ENCODE data around the gene PRM3.

Gene PRM3, protein sequence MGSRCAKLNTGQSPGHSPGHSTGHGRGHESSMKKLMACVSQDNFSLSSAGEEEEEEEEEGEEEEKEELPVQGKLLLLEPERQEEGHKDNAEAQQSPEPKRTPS

DNA sequence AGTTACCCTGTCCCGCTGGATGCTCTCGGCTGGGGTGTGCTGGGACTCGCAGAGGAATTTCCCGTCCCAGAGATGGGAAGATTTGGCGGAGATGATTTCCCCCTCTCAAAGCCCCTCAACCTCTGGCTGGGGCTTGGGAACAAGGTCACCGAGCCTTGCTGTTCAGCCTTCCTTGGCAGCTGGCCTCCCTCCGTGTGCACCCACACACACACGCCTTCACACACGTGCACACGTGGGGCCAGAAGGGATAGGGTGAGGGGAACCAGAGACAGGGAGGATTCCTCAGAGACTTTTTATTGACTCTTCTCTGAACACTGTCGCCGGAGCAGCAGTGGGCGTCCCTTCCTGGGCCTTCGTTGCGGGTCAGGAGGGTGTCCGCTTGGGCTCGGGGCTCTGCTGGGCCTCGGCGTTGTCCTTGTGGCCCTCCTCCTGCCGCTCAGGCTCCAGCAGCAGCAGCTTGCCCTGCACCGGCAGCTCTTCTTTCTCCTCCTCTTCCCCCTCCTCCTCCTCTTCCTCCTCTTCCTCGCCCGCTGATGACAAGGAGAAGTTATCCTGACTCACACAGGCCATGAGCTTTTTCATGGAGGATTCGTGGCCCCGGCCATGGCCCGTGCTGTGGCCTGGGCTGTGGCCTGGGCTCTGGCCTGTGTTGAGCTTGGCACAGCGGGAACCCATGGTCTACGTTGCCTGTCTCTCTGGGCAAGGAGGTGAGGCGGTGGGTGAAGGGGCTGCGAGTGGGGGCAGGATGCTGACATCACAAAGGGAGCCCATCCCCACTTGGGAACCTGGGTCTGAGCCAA is at the start of gene PRM3:
Gene PRM3, minus strand, starts transcription at position 709 of the 800 bp plus-strand sequence. Its CDS starts 34 bp downstream, at position 675.
- no peak for DNase-seq

DNA sequence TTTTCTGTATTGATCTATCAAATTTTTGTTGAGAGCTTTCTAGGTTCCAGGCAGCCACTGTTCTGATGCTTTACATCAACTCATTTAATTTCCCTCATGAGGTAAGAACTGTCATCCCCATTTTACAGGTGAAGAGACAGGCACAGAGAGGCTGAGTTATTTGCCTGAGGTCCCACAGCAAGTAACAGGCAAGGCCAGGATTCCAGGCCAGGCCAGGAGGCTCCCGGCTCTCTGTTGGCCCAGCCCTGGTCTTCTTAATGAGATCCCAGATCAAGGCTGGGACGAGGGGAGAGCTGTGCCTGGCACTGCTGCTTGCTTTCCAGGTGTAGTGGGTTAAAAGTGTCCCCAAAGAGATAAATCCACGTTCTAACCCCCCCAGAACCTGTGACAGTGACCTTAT is 49.4 kb upstream of the PRM3 start:
- no peak for DNase-seq

DNA sequence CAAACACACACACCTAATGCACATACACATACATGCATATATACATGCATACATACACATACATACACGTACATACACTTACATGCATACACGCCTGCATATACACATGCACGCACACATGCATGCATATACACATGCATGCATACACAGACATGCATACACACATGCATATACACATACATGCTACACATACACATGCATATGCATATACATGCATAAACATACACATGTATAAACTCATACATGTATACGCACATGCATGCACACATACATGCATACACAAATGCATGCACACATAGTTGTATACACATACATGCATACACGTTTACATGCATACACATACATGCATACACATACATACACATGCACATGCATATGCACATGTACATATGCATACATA is 48.2 kb upstream of the PRM3 start:
- no peak for DNase-seq

DNA sequence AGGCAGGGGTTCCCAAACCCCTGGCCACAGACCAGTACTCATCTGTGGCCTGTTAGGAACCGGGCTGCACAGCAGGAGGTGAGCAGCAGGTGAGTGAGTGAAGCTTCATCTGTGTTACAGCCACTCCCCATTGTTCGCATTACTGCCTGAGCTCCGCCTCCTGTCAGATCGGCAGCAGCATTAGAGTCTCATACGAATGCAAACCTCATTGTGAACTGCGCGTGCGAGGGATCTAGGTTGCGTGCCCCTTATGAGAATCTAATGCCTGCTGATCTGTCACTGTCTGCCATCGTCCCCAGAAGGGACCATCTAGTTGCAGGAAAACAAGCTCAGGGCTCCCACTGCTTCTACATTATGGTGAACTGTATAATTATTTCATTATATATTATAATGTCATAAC is 46.7 kb upstream of the PRM3 start:
- peak in 1 of 2 experiments; percentile 18 for DNase-seq

DNA sequence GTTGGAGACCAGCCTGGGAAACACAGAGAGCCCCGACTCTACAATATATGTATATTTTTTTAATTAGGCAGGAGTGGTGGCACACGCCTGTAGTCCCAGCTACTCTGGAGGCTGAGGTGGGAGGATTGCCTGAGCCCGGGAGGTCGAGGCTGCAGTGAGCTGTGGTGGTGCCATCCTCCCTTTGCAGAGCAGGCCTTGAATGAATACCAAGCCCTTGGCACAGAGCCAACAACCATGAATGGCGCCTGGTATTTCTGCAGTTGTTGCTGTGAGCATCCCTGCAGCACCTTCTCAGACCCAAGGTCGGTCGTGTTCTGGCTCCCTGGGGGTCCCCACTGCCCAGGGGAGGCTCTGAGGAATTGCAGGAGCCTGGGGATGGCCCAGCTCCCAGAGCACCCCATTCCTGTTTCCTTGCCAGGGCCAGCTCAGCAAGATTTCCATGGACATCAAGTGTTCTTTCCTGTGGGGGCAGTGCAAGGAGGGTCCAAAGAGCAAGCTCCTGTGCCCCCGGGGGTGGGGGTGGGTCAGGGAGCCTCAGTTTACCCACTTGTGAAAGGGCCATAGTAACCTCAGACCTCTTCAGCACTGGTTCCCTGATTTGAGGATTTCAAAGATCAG is 46.2 kb upstream of the PRM3 start:
- no peak for DNase-seq

DNA sequence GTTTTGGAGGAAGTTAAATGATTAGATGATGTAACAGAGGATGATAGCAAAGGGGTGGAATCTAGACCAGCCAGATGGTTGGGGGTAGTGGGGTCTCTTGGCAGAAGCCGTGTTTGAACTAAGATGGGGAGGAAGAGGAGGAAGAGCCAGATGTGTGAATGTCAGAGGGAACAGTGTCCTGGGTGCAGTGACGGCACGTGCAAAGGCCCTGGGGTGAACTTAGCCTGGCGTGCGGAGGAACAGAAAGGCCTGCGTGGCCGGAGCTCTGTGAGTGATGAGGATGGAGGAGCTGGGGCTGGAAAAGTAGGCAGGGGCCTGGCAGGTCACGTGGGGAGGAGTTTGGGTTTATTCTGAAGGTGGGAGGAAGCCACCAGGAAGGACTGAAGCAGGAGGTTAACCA is 45.4 kb upstream of the PRM3 start:
- no peak for DNase-seq

DNA sequence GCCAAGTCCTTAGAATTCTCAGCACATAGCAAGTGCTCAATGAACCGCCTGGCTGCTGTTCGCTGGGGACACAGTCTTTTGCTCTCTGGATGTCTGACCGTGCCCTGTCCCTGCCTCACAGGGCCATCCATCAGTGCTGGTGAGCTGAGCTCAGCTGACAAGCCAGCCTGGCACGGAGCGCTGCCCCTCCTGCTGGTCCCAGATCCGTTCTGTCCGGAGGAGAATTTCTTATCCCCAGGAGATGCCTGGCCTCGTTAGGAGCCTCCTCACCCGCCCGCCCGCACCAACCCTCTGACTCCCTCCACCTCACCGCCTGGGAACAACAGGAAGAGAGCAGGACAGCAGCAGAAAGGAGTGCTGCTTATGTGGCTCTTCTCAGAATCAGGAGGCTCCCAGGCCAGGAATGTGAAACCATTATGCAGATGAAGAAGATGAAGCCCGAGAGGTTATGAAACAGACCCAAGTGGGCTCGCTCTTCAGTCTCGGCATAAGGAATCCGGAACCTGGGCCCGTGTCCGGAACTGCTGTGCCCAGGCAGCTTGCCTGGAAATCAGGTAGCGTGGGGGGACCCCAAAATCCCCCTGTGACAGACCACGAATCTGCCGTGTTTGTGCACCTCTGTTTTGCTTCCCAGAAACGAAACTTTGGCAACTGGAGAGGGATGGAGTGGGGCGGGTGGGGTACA is 43.0 kb upstream of the PRM3 start:
- no peak for DNase-seq

DNA sequence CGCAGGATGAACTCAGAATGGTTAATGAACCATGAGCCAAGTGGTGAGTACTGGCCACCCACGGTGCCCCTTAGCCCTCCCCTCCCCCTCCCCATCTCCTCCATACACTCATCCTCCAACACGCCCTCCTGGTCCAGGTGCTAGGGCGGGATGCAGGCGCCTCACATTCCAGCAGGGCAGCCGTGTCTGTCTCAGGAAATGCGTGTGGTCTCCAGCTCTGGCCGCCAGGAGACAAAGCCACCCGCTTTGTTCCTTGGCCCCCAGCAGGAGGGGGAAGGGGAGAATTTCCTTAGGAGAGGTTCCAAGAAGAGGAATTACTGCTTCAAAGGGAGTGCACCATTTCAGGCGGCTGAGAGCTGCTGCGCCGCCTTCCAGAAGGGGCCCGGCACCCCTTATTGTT is 42.1 kb upstream of the PRM3 start:
- no peak for DNase-seq

DNA sequence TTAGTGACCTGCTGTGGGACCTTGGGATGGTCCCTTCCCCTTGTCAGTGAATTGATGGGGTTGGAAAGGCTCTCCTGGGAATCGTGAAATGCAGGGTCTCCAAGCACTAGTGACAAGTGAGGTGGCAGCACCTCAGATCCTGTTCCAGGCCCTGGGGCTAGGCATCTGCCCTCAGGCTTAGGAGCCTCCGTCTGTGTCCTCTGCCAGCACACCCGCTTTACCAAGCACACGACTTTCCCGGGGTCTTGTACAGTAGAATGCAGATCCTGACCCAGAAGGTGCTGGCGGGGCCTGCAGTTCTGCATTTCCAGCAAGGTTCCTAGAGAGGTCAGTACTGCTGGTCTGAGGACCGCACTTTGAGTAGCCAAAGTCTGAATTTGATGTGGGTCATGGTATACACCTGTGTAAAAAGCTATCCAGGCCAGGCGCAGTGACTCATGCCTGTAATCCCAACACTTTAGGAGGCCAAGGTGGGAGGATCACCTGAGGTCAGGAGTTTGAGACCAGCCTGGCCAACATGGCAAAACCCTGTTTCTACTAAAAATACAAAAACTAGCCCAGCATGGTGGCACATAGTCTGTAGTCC is 41.0 kb upstream of the PRM3 start:
- no peak for DNase-seq

DNA sequence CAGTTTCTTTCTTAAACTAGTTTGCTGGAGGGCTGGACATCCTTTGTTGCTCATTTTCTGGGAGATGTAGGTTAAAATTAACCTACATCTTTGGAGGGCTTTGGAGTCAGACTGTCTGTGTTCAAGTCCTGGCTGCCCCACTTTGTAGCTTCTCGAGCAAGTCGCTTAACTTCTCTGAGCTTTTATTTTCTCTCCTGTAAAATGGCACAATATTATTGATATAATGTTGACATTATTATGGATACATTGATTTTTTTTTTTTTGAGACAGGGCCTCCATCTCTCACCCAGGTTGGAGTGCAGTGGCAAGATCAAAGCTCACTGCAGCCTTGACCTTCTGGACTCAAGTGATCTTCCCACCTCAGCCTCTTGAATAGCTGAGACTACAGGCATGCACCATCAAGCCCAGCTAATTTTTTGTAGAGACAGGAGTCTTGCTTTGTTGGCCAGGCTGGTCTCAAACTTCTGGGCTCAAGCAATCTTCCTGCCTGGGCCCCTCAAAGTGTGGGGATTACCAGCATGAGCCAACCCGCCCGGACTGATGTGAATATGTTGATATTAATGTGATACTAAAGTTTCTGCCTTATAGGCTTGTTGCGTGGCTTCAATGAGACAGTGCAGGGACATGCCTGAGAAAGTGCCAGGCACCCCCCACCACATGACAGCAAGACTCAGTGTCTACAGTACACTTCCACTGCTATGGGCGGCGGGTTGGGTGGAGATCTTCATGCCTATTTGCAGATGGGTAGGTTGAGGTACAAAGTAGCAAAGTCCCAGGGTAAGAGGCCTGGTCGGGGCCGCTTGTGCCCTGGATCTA is 40.3 kb upstream of the PRM3 start:
- no peak for DNase-seq

DNA sequence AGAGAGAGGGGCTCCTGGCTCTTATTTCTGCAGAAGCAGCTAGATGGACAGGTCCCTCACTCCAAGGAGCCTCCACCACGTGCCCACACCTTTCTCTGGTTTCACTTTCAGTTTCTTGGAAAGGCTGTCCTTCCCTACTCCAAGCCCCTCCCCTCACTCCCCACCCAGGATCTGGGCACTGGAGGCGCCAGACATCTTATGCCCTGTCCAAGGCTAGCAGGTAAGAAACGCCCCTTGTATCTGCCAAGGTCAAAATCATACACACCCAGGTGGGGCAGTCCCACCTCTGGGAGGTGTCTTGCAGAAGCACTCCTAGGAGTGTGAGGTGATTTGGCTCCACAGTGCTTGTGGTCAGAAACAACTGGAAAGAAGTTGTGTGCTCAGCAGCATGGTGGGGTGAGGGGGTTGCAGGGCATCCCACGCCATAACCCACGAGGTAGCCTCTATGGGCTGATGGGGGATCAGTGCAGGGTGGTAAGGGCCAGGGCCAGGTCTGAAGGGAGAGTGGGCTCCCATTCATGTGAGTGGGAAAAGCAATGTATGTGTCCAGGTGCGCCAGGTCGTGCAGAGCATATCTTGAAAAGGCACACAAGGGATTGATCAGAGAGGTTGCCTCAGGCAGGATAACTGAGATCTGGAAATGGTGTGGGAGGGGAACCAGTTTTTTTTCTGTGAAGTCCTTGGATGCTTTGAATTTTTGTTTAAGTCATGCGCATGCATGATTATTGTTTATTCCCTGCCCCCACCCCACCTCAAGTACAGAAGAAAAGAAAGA is 39.5 kb upstream of the PRM3 start:
- peak; percentile 12 to 26 for DNase-seq

DNA sequence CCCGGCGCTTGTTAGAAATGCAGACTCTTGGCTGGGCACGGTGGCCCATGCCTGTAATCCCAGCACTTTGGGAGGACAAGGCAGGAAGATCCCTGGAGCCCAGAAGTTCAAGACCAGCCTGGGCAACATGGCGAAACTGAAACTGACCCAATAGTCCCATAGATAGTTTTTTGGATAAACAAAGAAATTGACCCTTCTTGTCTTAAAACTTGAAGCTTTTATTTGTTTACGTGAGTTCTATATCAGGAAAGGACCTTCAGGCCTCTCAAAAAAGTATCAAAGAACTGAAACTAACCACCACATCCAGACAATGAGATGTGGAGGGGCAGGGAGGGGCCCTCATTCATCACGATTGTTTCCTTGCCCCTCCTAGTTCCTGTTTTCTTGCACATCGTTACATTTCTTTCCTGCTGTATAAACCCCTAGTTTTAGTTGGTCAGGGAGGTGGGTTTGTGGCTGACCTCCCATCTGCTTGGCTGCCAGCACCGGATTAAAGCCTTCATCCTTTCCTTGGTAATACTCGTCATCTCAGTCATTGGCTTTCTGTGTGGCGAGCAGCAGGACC is 37.6 kb upstream of the PRM3 start:
- no peak for DNase-seq

DNA sequence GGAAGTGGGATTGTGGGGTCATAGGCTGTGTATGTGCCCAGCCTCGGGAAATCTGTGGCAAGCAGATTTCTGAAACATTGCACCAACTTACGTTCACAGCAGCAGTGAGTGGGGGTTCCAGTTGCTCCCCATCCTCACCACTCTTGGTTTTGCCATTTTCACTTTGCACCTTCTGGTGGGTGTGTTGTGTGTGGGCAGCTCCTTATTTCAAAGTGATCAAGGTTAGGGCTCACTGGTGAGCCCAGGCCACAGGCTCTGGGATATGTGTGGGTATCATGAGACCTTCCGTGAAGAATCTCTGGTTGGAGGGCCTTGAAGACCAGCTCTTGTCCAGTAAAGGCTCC is 37.2 kb upstream of the PRM3 start:
- no peak for DNase-seq

DNA sequence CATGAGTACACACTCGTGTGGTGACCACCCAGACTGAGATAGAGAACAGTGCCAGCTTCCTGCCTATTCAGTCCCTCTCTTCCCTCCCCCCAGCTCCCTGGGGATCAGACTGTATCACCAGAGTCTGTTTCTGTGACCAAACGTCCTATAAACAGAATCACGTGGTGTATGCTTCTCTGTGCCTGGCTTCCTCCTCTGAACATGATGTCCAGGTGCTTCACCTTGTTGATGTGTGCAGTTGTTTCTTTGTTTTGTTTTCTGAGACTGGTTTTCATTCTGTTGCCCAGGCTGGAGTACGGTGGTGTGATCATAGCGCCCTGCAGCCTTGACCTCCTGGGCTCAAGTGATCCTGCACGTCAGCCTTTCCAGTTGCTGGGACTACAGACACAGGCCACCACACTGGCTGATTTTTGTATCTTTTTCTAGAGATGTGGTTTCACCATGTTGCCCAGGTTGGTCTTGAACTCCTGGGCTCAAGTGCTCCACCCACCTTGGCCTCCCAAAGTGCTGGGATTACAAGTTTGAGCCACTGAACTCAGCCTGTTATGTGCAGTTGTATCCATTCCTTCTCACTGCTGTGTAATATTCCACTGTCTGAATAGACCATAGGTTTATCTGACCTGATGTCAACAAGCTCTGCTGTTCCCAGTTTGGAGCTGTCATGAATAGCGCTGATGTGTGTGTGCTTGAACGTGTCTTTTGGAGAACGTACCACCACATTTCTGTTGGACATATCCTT is 36.6 kb upstream of the PRM3 start:
- peak in 1 of 2 experiments; percentile 17 for DNase-seq

DNA sequence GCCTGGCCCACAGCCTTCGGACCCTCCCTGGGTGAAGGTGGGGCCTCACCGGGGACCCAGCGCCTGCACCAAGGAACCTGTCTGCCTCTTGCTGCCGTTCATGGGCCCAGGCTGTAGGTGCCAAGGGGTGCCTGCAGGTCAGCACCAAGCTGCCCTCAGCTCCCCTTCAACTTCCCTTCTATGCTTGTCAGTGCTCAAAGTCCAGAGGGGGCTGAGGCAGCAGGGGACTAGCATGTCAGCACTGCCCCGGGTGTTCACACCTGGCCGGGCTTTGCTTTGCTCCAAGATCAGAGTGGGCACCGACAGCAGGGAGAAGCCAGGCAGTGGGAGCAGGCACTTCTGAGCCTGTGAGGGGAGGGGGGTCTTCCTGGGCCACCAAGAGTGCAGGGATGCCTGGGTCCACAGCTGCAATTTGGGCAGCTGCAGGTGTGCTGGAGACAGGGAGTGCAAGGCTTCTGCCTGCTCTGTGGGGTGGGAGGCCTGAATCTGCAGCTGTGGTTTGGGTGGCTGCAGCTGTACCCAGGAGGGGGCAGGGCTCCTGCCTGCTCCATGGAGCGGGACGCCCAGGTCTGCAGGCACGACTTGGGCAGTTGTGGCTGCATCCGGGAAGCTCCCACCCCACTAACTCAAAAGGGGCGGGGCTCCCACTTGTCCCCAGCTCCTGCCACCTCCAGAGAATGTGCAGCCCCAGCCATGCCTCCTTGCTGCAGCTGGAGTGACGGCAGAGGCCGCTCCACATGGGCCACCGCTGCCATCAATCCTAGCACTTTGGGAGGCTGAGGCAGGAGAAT is 35.3 kb upstream of the PRM3 start:
- DNase-seq, result peak in 1 of 2 experiments; percentile 19

DNA sequence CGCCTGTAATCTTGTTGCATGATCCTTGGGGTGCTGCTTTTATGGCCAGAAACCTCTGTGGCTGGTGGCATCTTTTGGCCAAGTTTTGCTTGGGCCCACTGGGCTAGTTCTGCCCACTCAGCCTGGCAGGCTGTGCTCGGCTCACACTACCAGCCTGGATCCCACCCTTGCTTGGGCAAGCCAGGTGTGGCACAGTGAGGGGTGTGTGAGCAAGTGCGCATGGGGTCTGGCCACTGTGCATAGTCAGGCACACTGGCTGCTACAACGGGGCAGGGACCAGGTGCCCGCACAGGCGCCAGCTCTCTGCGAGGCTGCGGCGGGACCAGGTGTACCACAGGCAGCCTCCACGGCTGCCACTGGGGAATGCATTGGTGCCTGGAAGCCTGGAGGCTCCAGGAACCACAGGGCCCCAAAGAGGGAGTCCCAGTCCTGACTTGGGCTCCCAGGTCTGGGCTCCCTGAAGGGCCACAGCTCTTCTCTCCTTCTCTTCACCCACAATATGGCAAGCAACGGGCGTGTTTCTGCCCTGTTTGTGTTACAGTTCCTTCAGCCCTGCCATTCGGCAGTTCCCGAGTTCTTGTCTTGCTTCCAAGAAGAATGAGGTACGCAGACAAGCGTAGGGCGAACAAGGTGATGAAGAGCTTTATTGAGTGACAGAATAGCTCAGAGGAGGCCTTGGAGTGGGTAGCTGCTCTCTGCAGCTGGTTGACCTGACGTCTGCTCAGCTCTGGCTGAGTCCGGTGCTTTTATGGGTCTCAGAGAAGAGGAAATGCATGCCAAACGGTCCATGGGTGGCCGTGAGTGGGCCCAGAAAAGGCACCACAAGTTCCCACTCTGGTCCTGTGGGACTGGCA is 34.4 kb upstream of the PRM3 start:
- no peak for DNase-seq

DNA sequence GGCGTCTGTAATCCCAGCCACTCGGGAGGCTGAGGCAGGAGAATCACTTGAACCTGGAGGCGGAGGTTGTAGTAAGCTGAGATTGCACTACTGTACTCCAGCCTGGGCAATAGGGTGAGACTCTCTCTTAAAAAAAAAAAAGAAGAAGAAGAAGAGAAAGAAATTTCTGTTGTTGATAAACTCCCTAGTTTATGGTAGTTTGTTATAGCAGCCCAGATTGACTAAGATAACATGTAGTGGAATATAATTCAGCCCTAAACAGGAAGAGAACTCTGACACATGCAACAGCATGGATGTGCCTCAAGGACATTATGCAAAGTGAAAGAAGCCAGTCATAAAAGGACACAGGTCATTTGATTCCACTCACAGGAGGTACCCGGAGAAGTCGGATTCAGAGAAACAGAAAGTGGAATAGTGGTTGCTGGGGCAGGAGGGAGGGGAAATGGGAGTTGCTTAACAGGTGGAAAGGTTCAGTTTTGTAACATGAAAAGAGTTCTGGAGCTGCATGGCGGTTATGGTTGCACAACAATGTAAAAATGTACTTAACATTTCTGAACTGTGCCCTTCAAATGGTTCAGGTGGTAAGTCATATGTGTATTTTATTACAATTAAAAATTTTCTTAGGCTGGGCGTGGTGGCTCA is 33.7 kb upstream of the PRM3 start:
- no peak for DNase-seq

DNA sequence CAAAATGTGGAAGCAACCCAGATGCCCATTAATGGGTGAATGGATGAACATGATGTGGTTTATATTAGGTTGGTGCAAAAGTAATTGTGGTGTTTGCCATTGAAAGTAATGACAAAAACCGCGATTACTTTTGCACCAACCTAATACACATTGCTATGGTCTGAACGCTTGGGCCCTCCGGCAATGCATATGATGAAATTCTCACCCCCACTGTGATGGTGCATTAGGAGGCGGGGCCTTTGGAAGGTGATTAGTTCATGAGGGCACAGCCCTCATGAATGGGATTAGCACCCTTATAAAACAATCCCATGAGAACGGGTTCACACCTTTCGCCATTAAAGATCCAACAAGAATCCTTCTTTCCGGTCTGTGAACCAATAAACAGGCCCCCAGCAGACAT is 33.0 kb upstream of the PRM3 start:
- no peak for DNase-seq

All from NCI-H526 (cell line).